B cell (primary cell): ENCODE data around the gene BCOR.

Source experiments
- EZH2 ChIP-seq: IDR thresholded peaks from 2 replicates; pipeline ENCODE4 v1.6.1; 2012; ENCODE audit warnings: borderline replicate concordance, low read depth, mild to moderate bottlenecking, moderate library complexity, low read length; ENCODE audit not compliant: insufficient read depth, poor library complexity, severe bottlenecking
- TF ChIP-seq, protein P1 (sequence below): fragments of 200-600 bp; IDR thresholded peaks from one replicate; pipeline ENCODE4 v1.8.0; 2022; ENCODE audit warnings: antibody characterized with exemption, mild to moderate bottlenecking

DNA sequence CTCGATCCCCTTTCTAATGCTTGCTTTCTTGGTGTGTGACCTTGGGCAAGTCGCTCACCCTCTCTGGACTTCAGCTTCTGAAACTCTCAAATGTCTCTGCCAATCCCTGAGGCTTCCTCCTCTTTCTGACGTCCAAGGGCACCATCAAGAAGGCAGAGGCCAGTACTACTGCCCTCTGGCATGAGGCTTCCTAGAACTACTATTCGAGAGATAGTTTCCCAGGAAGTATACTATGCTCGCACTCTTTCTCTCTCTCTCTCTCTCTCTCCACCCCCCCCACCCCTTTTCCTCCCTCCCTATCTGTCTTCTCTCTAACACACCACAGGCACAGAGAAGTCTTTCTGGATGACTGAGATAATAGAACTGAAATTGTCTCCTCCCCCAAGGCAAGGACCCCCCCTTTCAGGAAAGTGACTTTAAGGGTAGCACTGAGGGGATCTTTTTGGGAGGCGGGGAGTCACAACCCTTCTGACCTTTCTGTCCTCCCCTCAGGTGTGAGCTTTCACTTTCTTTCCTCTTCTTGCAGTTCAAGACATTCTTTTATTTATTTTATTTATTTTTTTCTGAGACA, 20.0 kb upstream of the BCOR start:
- TF ChIP-seq, protein P1, sequence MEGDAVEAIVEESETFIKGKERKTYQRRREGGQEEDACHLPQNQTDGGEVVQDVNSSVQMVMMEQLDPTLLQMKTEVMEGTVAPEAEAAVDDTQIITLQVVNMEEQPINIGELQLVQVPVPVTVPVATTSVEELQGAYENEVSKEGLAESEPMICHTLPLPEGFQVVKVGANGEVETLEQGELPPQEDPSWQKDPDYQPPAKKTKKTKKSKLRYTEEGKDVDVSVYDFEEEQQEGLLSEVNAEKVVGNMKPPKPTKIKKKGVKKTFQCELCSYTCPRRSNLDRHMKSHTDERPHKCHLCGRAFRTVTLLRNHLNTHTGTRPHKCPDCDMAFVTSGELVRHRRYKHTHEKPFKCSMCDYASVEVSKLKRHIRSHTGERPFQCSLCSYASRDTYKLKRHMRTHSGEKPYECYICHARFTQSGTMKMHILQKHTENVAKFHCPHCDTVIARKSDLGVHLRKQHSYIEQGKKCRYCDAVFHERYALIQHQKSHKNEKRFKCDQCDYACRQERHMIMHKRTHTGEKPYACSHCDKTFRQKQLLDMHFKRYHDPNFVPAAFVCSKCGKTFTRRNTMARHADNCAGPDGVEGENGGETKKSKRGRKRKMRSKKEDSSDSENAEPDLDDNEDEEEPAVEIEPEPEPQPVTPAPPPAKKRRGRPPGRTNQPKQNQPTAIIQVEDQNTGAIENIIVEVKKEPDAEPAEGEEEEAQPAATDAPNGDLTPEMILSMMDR, result no peak
- no peak for TF ChIP-seq EZH2
